NCI-H2227 (cell line): ENCODE results near the gene MZT1.
"Not testable (repeated sequence)": the region's sequence is repeated elsewhere in the genome, so short reads cannot be mapped to it uniquely, and the experiment has no call there.

ENCODE experiments used
- DNase-seq: peaks from one replicate; lab custom pipeline; 2025; ENCODE audit not compliant: unreplicated experiment; lab: John Stamatoyannopoulos, UW

The MZT1 gene, protein sequence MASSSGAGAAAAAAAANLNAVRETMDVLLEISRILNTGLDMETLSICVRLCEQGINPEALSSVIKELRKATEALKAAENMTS

DNA sequence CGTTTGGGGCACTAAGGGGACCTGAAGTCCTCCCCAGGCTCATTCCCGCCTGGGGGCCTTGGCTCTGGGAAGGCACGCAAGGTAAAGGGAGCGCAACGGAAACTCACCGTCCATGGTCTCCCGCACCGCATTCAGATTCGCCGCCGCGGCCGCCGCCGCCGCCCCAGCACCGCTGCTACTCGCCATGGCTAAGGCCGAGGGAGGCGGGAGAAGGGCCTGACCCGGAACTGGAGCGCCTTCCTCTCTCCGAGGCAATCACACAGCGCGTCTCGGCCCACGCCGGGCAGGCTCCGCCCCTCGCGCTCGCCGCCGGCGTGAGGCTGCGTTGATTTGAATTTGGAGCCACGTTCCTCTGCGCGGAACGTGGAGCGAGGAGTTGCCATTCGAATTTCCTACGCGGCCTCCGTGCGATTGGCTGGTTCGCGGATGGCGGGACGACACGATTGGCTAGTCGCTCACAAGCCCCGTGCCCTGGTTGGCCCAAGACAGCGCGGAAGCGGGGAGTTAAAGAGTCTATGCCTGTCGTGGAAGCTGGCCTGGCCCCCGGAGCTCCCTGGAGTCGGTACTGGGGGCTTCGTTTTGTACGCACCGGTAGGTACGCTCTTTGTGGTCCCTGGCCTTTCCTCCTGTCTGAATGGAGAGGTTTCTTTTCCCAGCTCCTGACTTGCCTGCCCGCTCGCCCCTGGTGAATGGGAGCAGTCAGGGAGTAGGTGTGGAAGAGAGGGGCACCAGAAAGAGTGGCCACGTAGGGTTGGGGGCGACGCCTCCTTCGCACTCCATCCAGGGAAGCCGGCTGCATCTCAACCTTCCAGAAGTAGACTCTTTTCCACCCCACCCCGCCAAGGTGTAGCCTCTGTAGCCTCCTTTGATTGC, at the start of gene MZT1, which contains the start of gene BORA:
Gene MZT1, minus strand, starts transcription at position 213 of the 873 bp plus-strand sequence. Its CDS starts 27 bp downstream, at position 186.
Gene BORA, plus strand, starts transcription at position 507 of the 873 bp plus-strand sequence. CDS start 1,018 bp downstream, outside the sequence.
- peak; percentile 97 for DNase-seq

DNA sequence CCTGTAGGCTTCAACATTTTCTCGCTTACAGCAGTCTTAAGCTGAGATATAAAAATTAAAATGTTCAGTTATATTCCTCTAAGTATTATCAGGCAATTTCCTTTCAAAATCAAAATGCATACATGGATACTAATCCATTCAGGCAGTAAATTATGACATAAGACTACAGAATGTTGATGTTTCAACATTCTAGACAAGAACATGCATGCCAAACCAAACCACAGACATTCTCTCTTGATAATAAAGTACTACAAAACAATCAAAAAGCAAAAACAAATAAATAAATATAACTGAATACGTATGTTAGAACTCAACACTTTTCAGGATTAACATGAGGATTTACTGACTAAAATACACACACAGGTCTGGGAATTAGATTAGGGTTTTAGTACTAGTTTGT, 46.6 kb upstream of the MZT1 start:
- no peak for DNase-seq

GRCh38 chr13:72763411-72763810, 36.0 kb upstream of the MZT1 start:
- DNase-seq, result no peak

- DNase-seq, result no peak
Measured at GRCh38 chr13:72760189-72760588, 32.8 kb upstream of the MZT1 start.

DNA sequence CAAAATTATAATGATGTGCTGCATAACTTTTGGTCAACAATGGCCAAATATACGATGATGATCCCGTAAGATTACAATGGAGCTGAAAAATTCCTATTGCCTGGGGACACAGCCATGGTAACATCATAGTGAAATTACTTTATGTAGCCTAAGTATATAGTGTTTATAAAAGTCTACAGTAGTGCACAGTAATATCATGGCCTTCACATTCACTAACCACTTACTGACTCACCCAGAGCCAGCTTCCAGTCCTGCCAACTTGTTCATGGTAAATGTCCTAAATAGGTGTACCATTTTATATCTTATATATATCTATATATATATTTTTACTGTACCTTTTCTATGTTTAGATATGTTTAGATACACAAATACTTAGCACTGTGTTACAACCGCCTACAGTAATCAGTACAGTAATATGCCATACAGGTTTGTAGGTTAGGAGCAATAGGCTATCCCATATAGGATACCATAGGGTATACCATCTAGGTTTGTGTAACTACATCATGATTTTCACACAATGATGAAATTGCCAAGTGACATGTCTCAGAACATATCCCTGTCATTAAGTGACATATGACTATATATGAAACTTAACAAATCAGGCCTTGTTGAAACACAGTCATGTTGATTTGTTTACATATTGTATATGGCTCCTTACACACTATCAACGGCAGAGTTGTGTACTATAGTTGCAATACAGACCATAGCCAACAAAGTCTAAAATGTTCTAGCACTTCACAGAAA, 30.5 kb upstream of the MZT1 start:
- DNase-seq, result no peak

GRCh38 chr13:72754111-72754510, 26.7 kb upstream of the MZT1 start:
- no peak for DNase-seq

DNA sequence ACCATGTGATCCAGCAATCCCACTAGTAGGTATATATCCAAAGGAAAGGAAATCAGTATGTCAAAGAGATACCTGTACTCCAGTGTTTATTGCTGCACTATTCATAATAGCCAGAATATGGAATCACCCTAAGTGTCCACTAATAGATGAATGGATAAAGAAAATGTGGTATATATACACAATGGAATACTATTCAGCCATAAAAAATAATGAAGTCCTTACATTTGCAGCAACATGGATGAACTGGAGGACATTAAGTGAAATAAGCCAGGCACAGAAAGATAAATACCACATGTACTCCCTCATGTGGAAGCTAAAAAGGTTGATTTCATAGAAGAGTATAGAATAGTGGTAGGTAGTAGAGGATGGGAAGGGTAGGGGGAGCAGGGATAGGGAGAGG, 23.8 kb upstream of the MZT1 start:
- no peak for DNase-seq

DNA sequence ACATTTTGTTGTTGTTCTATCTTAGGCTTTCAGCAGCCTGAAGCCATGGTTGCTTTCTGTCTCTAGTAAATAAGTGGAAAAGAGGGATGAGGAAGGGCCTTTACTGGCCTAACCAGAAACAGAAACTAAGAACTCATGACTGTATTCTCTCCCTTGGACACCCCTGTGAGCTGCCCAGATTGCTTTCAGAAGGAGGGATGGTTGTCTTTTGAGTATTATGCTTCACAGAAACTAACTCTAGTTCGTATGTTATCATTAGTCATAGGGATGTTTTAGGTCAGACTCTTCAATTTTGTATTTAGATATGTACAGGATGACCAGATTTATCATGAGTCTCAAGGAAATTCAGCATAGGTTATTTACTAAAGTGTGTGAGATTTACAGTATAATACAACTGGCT, 17.8 kb upstream of the MZT1 start:
- no peak for DNase-seq

DNA sequence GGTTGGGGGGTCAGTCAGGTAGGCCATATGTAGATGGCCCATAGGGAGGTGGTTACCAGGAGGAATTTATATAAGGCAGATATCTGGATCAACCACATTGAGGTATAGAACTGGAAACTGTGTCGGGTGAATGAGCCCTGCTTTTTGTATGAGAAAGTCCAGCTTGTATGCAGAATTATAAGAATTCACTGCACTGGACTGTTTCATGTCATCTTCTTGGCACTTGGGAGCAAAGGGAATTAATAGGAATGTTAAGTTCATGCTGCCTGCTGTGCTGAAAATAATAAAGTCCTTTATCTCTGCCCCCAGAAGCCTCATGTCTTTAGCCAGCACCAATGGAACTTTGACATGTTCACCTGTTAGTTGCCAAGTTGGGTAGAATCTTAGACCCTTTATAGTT, 12.6 kb upstream of the MZT1 start:
- no peak for DNase-seq

DNA sequence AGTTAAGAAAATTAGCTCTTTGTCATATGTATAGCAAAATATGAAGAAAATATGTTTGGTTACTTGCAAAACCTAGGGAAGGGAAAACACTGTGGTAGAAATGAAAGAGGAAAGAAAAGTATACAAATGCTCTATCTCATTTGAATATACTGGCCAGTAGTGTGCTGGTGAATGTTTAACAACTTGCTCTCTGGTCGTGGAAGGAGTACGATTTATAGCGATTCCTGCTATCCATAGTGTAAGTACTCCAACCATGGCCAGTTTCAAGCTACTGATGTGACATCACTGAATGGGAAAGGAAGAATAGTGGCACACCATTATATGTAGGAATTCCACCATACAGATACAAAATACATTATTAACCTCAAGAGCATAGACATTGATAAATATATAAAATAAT, 9.6 kb upstream of the MZT1 start:
- no peak for DNase-seq

- no peak for DNase-seq
Measured at GRCh38 chr13:72728290-72728605, 819 bp upstream of the MZT1 start.

DNA sequence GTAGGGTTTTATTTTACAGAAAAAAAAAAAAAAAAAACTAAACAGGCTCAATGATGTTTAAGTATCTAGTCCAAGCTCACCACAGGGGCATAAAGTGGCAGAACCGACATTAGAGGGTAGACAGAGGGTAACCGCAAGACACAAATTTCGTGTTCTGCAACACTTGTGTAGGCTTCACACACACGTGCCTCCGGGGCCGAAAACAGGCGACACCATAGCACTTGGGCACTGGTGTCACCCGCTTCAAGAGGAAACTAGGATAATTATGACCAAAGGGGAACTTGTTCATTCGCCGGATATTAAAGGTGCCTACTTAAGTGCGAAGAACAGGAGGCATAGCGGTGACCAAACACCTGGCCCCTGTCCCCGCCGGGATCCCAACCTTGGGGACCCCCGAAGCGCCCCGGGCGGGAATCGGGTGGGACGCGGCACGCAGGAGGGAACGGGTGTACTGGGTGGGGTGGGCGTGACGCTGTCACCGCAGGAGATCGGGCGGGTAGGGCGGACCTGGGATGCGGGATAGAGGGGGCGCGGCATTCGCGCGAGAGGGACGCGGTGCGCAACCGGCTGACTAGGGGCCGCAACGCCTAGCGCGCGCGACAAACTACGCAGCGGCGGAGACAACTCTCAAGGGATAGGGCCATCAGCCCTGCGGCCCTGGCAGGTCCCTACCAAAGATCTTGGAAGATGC, 558 bp downstream of the MZT1 start:
- DNase-seq, result peak; percentile 67

GRCh38 chr13:72726185-72726584, 1.2 kb downstream of the MZT1 start:
- not testable (repeated sequence) for DNase-seq

DNA sequence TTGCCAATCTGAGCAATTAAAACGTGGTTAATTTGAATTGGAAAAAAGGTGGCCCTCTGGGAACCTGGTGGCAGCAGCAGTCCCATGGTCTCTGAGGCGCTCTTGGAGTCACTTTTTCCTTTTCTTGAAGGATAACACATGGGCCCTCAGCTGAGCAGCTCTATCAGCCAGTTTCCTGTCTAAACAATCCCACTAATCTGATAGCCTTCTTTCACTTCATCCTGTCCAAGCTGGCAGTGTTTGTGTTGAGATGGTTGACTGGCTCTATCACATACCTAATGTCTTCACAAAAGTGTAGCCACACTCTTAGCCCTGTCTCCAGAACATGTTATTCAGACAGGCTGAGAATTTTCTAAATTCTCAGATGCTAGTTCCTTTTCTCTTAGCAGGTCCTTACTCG, 10.7 kb downstream of the MZT1 start:
- no peak for DNase-seq

GRCh38 chr13:72700509-72700908, 26.9 kb downstream of the MZT1 start:
- no peak for DNase-seq

DNA sequence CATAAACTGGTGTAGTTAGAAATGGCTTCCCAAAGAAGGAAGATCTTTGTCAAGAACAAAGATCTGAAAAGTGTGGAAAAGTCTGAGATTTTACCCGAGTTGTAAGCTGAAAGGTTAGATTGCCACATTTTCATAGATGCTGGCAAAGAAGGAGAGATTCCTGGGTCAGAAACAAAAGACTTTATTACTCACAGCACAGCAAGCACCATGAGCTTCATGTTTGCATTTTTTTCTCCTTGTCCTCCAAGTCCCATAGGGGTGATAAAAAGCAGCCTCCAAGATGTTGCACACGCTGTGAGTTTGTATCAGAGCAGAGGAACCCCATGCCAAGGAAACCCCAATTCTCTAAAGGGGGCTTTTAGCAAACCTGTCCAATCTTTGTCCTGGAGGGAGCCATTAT, 29.3 kb downstream of the MZT1 start:
- no peak for DNase-seq

GRCh38 chr13:72696579-72696978, 30.9 kb downstream of the MZT1 start:
- DNase-seq, result no peak

- no peak for DNase-seq
Measured at GRCh38 chr13:72694314-72694713, 33.1 kb downstream of the MZT1 start.

- no peak for DNase-seq
Measured at GRCh38 chr13:72693832-72694231, 33.6 kb downstream of the MZT1 start.

DNA sequence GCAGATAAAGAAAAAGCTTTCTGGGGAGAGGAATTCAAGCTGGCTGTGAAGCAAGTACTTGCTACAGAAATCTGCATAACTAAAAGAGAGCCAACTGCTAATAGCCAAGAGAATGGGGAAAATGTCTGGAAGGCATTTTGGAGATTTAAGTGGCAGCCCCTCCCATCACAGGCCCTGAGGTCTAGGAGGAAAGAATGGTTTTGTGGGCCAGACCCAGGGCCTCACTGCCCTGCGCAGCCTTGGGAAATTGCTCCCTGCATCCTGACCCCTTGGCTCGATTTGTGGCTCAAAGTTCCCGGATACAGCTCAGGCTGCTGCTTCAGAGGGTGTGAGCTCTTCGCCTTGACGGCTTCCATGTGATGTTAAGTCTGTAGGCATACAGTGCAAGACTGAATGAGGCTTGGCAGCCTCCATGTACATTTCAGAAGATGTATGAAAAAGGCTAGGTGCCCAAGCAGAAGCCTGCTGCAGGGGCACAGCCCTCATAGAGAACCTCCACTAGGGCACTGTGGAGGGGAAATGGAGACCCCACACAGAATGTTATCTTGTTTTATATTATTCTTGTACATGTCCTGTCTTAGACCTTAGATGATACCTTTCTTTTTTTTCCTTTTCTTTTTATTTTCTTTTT, 34.4 kb downstream of the MZT1 start:
- DNase-seq, result no peak

- DNase-seq, result no peak
Measured at GRCh38 chr13:72689181-72689696, 38.2 kb downstream of the MZT1 start.
